ENCODE data around the gene MVB12B.

MVB12B gene

DNA sequence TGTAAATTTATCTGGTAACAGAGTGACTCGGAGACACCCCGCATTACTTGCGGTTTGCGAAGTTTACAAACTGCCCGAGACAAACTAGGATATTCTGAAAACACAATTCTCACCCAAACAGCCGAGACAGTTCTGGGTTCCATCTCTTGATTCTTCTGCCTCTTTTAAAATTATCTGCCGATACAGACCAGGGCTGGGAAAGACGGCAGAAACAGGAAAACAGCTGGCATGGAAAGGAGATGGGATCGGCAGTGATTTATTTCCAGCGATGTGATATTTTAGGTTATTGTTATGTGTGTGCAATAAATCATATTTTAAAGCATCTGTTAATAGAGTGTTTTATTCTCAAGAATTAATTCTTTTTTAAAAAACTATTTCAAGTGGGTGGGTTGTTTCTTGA lies 193.8 kb downstream of the MVB12B start:
- Histone ChIP-seq H3K36me3 (ENCODE audit: insufficient read depth, insufficient read length, low read length) (no peaks in the 10 kb centered on the region), H3K9ac (ENCODE audit: insufficient read length, low read depth) (no peak overlapping the region), H3K27me3 (ENCODE audit: insufficient read depth, insufficient read length) (peaks cover 36% of the 10 kb centered on the region), H3K9me3 (ENCODE audit: insufficient read depth, low read length) (no peaks in the 10 kb centered on the region), H3K4me3 (ENCODE audit: insufficient read length, low read depth) (no peak overlapping the region), H3K4me1 (ENCODE audit: insufficient read depth, insufficient read length) (peaks cover 9% of the 10 kb centered on the region)
- no peak for DNase-seq (ENCODE audit: low read depth, low spot score)
- TF ChIP-seq ZNF274 (IDR thresholded peaks at IDR 0.05; ENCODE audit: low read depth, low read length) (no peak), YY1 (IDR thresholded peaks at IDR 0.05; ENCODE audit: insufficient read depth, insufficient read length) (no peak), SUZ12 (IDR thresholded peaks at IDR 0.05; ENCODE audit: extremely low read depth, insufficient read depth, insufficient read length) (no peak)

DNA sequence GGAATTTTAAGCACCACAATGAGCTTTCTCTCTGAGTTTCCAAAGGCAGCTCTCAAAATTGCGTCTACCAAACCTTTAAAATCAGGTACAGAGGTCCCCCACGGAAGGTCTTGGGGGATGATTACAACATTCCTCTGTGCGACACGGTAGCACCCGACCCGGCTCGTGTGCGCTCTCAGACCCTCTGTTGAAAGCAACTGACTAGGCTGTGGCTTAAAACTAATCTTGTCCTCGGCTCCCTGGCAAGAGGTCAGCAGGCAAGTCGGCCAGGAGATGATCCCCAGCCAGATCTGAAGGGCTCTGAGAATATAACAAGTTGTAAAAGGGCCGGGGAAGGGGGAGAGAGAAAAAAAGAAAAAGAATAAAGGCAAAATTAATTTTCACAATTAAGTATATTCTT lies 194.5 kb downstream of the MVB12B start:
- DNase-seq (ENCODE audit: low read depth, low spot score) = no peak
- TF ChIP-seq YY1 (IDR thresholded peaks at IDR 0.05; ENCODE audit: insufficient read depth, insufficient read length) (no peak), ZNF274 (IDR thresholded peaks at IDR 0.05; ENCODE audit: low read depth, low read length) (no peak), SUZ12 (IDR thresholded peaks at IDR 0.05; ENCODE audit: extremely low read depth, insufficient read depth, insufficient read length) (no peak)
- Histone ChIP-seq H3K4me1 (ENCODE audit: insufficient read depth, insufficient read length) (peaks cover 6% of the 10 kb centered on the region), H3K9me3 (ENCODE audit: insufficient read depth, low read length) (no peaks in the 10 kb centered on the region), H3K36me3 (ENCODE audit: insufficient read depth, insufficient read length, low read length) (no peaks in the 10 kb centered on the region), H3K9ac (ENCODE audit: insufficient read length, low read depth) (no peak overlapping the region), H3K4me3 (ENCODE audit: insufficient read length, low read depth) (no peak overlapping the region), H3K27me3 (ENCODE audit: insufficient read depth, insufficient read length) (peaks cover 30% of the 10 kb centered on the region)

DNA sequence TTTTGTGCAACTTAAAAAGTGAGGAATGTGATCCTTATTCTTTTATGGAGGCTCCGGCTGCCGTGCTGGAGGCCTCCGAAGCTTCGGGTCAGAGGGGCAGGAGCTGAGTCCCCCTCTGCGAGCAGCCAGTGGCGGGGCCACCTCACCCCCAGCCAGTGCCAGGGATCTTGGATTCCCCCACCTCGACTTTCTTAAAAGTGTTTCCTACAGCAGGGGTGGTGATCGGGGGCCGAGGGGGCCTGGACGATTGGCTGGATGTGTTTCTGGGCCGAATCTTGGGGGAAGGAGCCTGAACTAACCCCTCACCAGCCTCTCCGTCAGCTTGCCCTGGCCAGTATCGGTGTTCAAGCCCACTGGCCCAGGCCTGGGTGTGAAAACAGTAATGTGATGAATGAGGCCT lies 194.9 kb downstream of the MVB12B start:
- DNase-seq (ENCODE audit: low read depth, low spot score) = no peak
- no peaks in the 10 kb centered on the region for H3K9me3 ChIP-seq (ENCODE audit: insufficient read depth, low read length)
- H3K27me3 ChIP-seq (ENCODE audit: insufficient read depth, insufficient read length) = peaks cover 26% of the 10 kb centered on the region
- peaks cover 6% of the 10 kb centered on the region for H3K4me1 ChIP-seq (ENCODE audit: insufficient read depth, insufficient read length)
- no peak overlapping the region for H3K4me3 ChIP-seq (ENCODE audit: insufficient read length, low read depth)
- H3K36me3 ChIP-seq (ENCODE audit: insufficient read depth, insufficient read length, low read length) = no peaks in the 10 kb centered on the region
- H3K9ac ChIP-seq (ENCODE audit: insufficient read length, low read depth) = no peak overlapping the region
- no peak for TF ChIP-seq YY1 (IDR thresholded peaks at IDR 0.05; ENCODE audit: insufficient read depth, insufficient read length)
- no peak for TF ChIP-seq ZNF274 (IDR thresholded peaks at IDR 0.05; ENCODE audit: low read depth, low read length)
- TF ChIP-seq SUZ12 (IDR thresholded peaks at IDR 0.05; ENCODE audit: extremely low read depth, insufficient read depth, insufficient read length) = no peak

DNA sequence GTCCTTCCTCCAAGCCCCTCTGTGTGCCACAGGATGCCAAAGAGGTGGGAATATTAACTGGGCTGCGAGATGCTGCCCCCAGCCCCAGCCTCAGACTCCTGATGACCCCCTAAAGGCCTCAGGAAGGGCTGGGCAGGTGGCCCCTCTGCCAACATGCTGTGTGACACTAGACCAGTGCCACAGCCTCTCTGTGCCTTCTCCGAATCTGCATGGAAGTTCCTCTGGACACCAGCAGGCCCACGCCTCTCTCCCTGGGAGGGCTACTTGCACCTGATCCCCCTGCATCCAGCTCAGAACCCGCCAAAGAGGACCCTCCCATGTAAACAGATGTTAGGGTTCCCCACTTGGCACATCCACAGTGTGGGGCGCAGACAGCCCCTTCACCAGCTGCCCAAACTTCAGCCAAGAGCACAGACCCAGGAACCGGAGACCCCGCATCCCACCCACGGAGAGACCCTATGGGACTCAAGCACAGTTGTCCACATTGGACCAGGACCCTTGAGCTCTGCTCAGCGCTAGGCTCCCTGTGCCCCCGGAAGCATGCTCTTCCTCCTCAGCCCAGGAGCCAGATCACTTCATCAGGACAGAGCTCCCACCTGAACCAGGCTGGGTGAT lies 195.5 kb downstream of the MVB12B start:
- H3K36me3 ChIP-seq (ENCODE audit: insufficient read depth, insufficient read length, low read length) = no peaks in the 10 kb centered on the region
- no peak for DNase-seq (ENCODE audit: low read depth, low spot score)
- TF ChIP-seq ZNF274 (IDR thresholded peaks at IDR 0.05; ENCODE audit: low read depth, low read length) (no peak), SUZ12 (IDR thresholded peaks at IDR 0.05; ENCODE audit: extremely low read depth, insufficient read depth, insufficient read length) (no peak), YY1 (IDR thresholded peaks at IDR 0.05; ENCODE audit: insufficient read depth, insufficient read length) (no peak)
- no peaks in the 10 kb centered on the region for H3K9me3 ChIP-seq (ENCODE audit: insufficient read depth, low read length)
- H3K9ac ChIP-seq (ENCODE audit: insufficient read length, low read depth) = no peak overlapping the region
- peaks cover 8% of the 10 kb centered on the region for H3K4me1 ChIP-seq (ENCODE audit: insufficient read depth, insufficient read length)
- H3K27me3 ChIP-seq (ENCODE audit: insufficient read depth, insufficient read length) = peaks cover 25% of the 10 kb centered on the region
- H3K4me3 ChIP-seq (ENCODE audit: insufficient read length, low read depth) = no peak overlapping the region

DNA sequence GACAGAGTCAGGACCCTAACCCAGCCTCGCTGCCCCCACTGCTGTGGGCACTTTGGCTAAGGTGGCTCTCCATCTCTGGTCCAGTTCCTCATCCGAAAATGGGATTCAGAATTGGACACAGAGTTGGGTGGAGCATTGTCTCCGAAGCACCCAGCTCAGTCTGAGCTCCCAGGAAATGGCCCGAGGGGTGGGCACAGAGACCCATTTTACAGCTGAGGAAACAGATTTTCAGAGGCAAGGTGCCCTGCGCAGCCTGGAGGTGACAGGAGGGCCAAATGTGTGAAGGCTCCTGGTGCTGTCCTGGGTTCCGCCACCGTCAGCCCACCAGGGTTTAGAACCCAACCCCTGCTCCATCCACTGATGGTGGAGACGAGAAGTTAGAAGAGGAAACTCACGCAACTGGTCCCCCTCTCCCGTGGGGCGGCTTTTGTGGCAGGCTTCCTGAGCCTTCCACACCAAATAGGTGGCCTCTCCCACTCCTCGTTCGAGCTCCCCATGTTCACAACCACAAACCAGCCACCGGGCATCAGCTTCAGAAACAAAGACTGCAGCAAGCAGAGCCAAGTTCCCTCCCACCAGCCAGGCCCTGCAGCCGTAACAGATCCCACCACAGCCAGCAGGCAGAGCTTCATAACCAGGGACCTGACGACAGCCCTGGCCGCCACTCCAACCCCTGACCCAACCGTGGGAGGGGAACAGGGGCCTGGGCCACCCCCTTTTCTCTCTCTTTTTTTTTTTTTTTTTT lies 196.2 kb downstream of the MVB12B start:
- Histone ChIP-seq H3K9me3 (ENCODE audit: insufficient read depth, low read length) (no peaks in the 10 kb centered on the region), H3K27me3 (ENCODE audit: insufficient read depth, insufficient read length) (peaks cover 19% of the 10 kb centered on the region), H3K4me1 (ENCODE audit: insufficient read depth, insufficient read length) (peaks cover 12% of the 10 kb centered on the region), H3K4me3 (ENCODE audit: insufficient read length, low read depth) (no peak overlapping the region), H3K9ac (ENCODE audit: insufficient read length, low read depth) (no peak overlapping the region), H3K36me3 (ENCODE audit: insufficient read depth, insufficient read length, low read length) (no peaks in the 10 kb centered on the region)
- TF ChIP-seq SUZ12 (IDR thresholded peaks at IDR 0.05; ENCODE audit: extremely low read depth, insufficient read depth, insufficient read length) = no peak
- no peak for TF ChIP-seq YY1 (IDR thresholded peaks at IDR 0.05; ENCODE audit: insufficient read depth, insufficient read length)
- TF ChIP-seq ZNF274 (IDR thresholded peaks at IDR 0.05; ENCODE audit: low read depth, low read length) = no peak
- no peak for DNase-seq (ENCODE audit: low read depth, low spot score)

DNA sequence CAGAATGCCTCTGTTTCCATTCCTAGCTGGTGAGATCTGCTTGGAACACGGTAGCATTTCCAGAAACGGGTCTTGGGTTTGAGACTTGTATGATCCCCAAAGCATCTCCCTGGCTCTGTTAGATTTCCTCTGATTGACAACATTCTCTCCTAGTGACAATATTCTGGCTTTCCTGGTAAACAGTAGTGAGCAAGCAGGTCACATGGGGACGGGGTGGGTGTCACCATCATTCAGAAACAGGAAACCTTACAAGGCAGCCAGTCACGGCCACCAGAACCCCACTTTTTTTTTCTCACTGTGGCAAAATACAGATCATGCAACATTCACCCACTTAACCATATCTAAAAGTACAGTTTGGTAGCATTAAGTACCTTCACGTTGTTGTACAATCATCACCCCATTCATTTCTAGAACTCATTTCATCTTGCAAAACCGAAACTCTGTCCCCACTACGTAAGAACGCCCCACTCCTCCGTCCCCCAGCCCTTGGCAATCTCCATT lies 197.0 kb downstream of the MVB12B start:
- Histone ChIP-seq H3K4me3 (ENCODE audit: insufficient read length, low read depth) (no peak overlapping the region), H3K27me3 (ENCODE audit: insufficient read depth, insufficient read length) (peaks cover 10% of the 10 kb centered on the region), H3K4me1 (ENCODE audit: insufficient read depth, insufficient read length) (peaks cover 18% of the 10 kb centered on the region), H3K9me3 (ENCODE audit: insufficient read depth, low read length) (no peaks in the 10 kb centered on the region), H3K9ac (ENCODE audit: insufficient read length, low read depth) (no peak overlapping the region), H3K36me3 (ENCODE audit: insufficient read depth, insufficient read length, low read length) (no peaks in the 10 kb centered on the region)
- no peak for DNase-seq (ENCODE audit: low read depth, low spot score)
- TF ChIP-seq ZNF274 (IDR thresholded peaks at IDR 0.05; ENCODE audit: low read depth, low read length) = no peak
- no peak for TF ChIP-seq YY1 (IDR thresholded peaks at IDR 0.05; ENCODE audit: insufficient read depth, insufficient read length)
- no peak for TF ChIP-seq SUZ12 (IDR thresholded peaks at IDR 0.05; ENCODE audit: extremely low read depth, insufficient read depth, insufficient read length)

DNA sequence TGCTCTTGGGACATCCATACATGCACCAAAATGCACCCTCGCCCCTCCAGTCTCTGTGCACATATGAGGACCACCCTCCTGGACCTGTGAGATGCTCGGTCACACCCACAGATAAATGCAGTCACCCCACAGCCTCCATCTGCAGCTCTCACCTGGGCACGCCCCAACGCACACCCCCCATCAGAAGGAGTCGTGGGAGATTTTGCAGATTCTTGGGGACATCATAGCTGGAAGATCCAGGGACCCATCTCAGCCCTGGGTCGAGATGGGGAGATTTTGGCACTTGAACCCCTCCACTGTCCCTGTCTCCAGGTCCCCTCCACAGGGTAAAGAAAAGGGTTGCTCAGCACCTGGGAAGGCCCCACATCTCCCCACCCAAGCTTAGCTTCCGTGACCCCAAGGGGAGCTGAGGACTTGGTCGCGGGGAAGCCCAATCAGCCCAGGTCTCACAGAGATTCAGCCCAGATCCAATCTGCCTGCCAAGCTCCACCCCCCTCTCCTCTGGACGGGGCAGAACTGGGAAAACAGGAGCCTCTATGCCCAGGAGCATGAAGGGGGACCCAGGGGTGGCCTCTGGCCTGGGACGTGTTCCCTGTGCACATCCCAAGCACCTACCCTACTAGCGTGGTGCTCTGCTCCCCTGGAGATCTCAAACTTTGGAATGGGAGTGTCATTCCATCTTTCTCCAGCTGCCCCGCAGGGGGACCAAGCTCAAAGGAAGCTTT lies 197.9 kb downstream of the MVB12B start:
- no peaks in the 10 kb centered on the region for H3K36me3 ChIP-seq (ENCODE audit: insufficient read depth, insufficient read length, low read length)
- TF ChIP-seq SUZ12 (IDR thresholded peaks at IDR 0.05; ENCODE audit: extremely low read depth, insufficient read depth, insufficient read length) (no peak), YY1 (IDR thresholded peaks at IDR 0.05; ENCODE audit: insufficient read depth, insufficient read length) (no peak), ZNF274 (IDR thresholded peaks at IDR 0.05; ENCODE audit: low read depth, low read length) (no peak)
- peaks cover 18% of the 10 kb centered on the region for H3K4me1 ChIP-seq (ENCODE audit: insufficient read depth, insufficient read length)
- no peak overlapping the region for H3K9ac ChIP-seq (ENCODE audit: insufficient read length, low read depth)
- no peak for DNase-seq (ENCODE audit: low read depth, low spot score)
- peaks cover 7% of the 10 kb centered on the region for H3K27me3 ChIP-seq (ENCODE audit: insufficient read depth, insufficient read length)
- no peaks in the 10 kb centered on the region for H3K9me3 ChIP-seq (ENCODE audit: insufficient read depth, low read length)
- no peak overlapping the region for H3K4me3 ChIP-seq (ENCODE audit: insufficient read length, low read depth)
